SH-SY5Y (cell line): Measurements from ENCODE around the gene SCN4B.

Experiments
- GATA2 ChIP-seq: IDR thresholded peaks from 2 replicates; pipeline ENCODE4 v1.6.1; 2011; ENCODE audit warnings: mild to moderate bottlenecking, low read depth, low read length
- GATA3 ChIP-seq: IDR thresholded peaks from 2 replicates; pipeline ENCODE4 v1.6.1; 2011; ENCODE audit warnings: low read depth, mild to moderate bottlenecking, low read length, moderate library complexity

GRCh38 chr11:118169300-118170140 lies 16.9 kb upstream of the SCN4B start:
- TF ChIP-seq GATA3 (no peak), GATA2 (no peak)
